ENCODE results near the gene TMPRSS4. TPM values are rescaled to one million over a fixed set of nuclear protein-coding genes. Genes with fewer than 3 reads are reported as not detected.

The TMPRSS4 gene
- total and polyA plus RNA-seq, 2 experiments from 2014 or later, result 0.10 to 0.58 TPM

Other genes with a start within 250 kb of the TMPRSS4 start
- gene FXYD6, start 200.4 kb upstream of the TMPRSS4 start, total RNA-seq (2014; rRNA removed; shearing (Covaris generic)), result 25.6 and 30.7 TPM in 2 replicates
- 21.8 and 26.2 TPM in 2 replicates for gene FXYD6, start 200.4 kb upstream of the TMPRSS4 start, polyA plus RNA-seq (2016; fragmentation: Nextera tagmentation; extraction: Ambion mirVana)
- gene TMPRSS13, start 147.7 kb upstream of the TMPRSS4 start, total RNA-seq (2014; rRNA removed; shearing (Covaris generic)), result 0.08 and 0.31 TPM in 2 replicates
- gene TMPRSS13, start 147.7 kb upstream of the TMPRSS4 start, polyA plus RNA-seq (2016; fragmentation: Nextera tagmentation; extraction: Ambion mirVana), result 0.10 TPM in 1 of 2 replicates, not detected in the other
- 0.10 and 0.23 TPM in 2 replicates for gene IL10RA, start 90.7 kb upstream of the TMPRSS4 start, total RNA-seq (2014; rRNA removed; shearing (Covaris generic))
- gene IL10RA, start 90.7 kb upstream of the TMPRSS4 start, polyA plus RNA-seq (2016; fragmentation: Nextera tagmentation; extraction: Ambion mirVana), result not detected in 2 replicates
- gene SMIM35, start 9.9 kb downstream of the TMPRSS4 start, total RNA-seq (2014; rRNA removed; shearing (Covaris generic)), result not detected in 2 replicates
- not detected in 2 replicates for gene SMIM35, start 9.9 kb downstream of the TMPRSS4 start, polyA plus RNA-seq (2016; fragmentation: Nextera tagmentation; extraction: Ambion mirVana)
- 1.7 and 3.0 TPM in 2 replicates for gene SCN4B, start 75.7 kb downstream of the TMPRSS4 start, total RNA-seq (2014; rRNA removed; shearing (Covaris generic))
- gene SCN4B, start 75.7 kb downstream of the TMPRSS4 start, polyA plus RNA-seq (2016; fragmentation: Nextera tagmentation; extraction: Ambion mirVana), result 0.16 and 0.45 TPM in 2 replicates
- 0.03 and 0.04 TPM in 2 replicates for gene SCN2B, start 99.6 kb downstream of the TMPRSS4 start, total RNA-seq (2014; rRNA removed; shearing (Covaris generic))
- 0.09 TPM in 1 of 2 replicates, not detected in the other for gene SCN2B, start 99.6 kb downstream of the TMPRSS4 start, polyA plus RNA-seq (2016; fragmentation: Nextera tagmentation; extraction: Ambion mirVana)
- 0.12 and 0.56 TPM in 2 replicates for gene JAML, start 147.9 kb downstream of the TMPRSS4 start, total RNA-seq (2014; rRNA removed; shearing (Covaris generic))
- 0.26 and 1.0 TPM in 2 replicates for gene JAML, start 147.9 kb downstream of the TMPRSS4 start, polyA plus RNA-seq (2016; fragmentation: Nextera tagmentation; extraction: Ambion mirVana)
- 2.9 and 5.7 TPM in 2 replicates for gene MPZL3, start 175.3 kb downstream of the TMPRSS4 start, total RNA-seq (2014; rRNA removed; shearing (Covaris generic))
- 0.92 and 1.3 TPM in 2 replicates for gene MPZL3, start 175.3 kb downstream of the TMPRSS4 start, polyA plus RNA-seq (2016; fragmentation: Nextera tagmentation; extraction: Ambion mirVana)
- 2.8 and 4.2 TPM in 2 replicates for gene MPZL2, start 187.2 kb downstream of the TMPRSS4 start, total RNA-seq (2014; rRNA removed; shearing (Covaris generic))
- gene MPZL2, start 187.2 kb downstream of the TMPRSS4 start, polyA plus RNA-seq (2016; fragmentation: Nextera tagmentation; extraction: Ambion mirVana), result 2.1 and 2.6 TPM in 2 replicates
- not detected in 2 replicates for gene CD3E, start 227.7 kb downstream of the TMPRSS4 start, total RNA-seq (2014; rRNA removed; shearing (Covaris generic))
- not detected in 2 replicates for gene CD3E, start 227.7 kb downstream of the TMPRSS4 start, polyA plus RNA-seq (2016; fragmentation: Nextera tagmentation; extraction: Ambion mirVana)